Fibroblast of the aortic adventitia (primary cell): ENCODE data around the gene SPTAN1. TPM values are rescaled to one million over a fixed set of nuclear protein-coding genes. Genes with fewer than 3 reads are reported as not detected.
"Not testable (repeated sequence)": the region's sequence is repeated elsewhere in the genome, so short reads cannot be mapped to it uniquely, and the experiment has no call there.

ENCODE experiments used
- DNase-seq: peaks from one replicate; pipeline ENCODE4 v3.0.0-alpha.2; 2010; ENCODE audit warnings: low read depth
- H3K4me3 ChIP-seq: 2 replicates; pipeline ENCODE4 v1.5.1; 2011; ENCODE audit warnings: low read depth, mild to moderate bottlenecking, control low read depth, low read length, moderate library complexity
- total RNA-seq: library from RNA; depleted of rRNA; stranded (reverse); fragments of >200 nt; gene quantifications from 2 replicates; pipeline ENCODE4 v1.2.3, GENCODE V29; 2012; ENCODE audit warnings: low replicate concordance
- TF ChIP-seq, protein P1 (sequence below): IDR thresholded peaks from 2 replicates; pipeline ENCODE4 v1.5.1; 2011; ENCODE audit warnings: mild to moderate bottlenecking, low read length, control low read depth, inconsistent platforms; ENCODE audit not compliant: insufficient read depth

Gene SPTAN1
- total RNA-seq, result 287 and 673 TPM in 2 replicates

DNA sequence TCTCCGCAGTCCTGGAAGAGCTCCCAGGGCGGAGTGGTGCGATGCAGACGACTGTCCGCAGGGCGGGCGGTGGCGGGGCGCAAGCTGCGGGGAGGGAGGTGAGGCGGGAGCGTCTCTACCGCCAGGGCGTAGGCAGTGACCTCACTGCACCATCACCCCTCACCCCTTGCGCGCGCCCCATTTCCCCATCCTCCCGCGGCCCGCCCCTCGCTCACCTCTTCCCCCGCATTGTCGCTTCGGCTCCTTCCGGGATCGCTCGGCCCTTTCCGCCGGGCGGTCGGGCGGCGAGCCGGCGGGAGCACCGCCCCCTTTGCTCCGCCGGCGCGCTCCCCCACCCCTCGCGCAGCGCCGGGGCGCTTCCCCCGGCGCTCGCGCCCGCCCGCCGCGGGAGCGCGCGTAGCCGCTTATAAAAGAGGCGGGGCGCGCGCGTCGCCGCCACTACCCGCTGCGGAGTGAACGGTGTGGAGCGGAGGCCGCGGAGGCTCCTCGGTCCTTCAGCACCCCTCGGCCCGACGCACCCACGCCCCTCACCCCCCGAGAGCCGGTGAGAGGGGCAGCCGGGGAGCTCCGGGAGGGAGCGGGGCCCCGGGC lies at the start of gene SPTAN1:
TSS of gene SPTAN1 (plus strand) at position 435 of the 591 bp plus-strand sequence. CDS start 14,154 bp downstream, outside the sequence.
- peak; percentile 87 for DNase-seq
- TF ChIP-seq, protein P1, sequence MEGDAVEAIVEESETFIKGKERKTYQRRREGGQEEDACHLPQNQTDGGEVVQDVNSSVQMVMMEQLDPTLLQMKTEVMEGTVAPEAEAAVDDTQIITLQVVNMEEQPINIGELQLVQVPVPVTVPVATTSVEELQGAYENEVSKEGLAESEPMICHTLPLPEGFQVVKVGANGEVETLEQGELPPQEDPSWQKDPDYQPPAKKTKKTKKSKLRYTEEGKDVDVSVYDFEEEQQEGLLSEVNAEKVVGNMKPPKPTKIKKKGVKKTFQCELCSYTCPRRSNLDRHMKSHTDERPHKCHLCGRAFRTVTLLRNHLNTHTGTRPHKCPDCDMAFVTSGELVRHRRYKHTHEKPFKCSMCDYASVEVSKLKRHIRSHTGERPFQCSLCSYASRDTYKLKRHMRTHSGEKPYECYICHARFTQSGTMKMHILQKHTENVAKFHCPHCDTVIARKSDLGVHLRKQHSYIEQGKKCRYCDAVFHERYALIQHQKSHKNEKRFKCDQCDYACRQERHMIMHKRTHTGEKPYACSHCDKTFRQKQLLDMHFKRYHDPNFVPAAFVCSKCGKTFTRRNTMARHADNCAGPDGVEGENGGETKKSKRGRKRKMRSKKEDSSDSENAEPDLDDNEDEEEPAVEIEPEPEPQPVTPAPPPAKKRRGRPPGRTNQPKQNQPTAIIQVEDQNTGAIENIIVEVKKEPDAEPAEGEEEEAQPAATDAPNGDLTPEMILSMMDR, result no peak
- peak within 1 kb of the TSS; percentile 87 for H3K4me3 ChIP-seq

DNA sequence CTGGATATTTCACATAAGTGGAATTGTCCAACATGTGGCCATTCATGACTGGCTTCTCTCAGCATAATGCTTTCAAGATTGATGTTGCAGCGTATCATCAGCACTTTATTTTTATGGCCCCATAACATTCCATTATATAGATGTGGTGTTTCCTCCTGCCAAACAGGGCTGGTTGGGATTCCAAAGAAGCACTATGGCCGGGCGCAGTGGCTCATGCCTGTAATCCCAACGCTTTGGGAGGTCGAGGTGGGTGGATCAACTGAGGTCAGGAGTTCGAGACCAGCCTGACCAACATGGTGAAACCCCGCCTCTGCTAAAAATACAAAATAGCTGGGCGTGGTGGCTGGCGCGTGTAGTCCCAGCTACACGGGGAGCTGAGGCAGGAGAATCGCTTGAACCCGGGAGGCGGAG lies 49.0 kb upstream of the SPTAN1 start:
- DNase-seq, H3K4me3 ChIP-seq: not testable (repeated sequence)

DNA sequence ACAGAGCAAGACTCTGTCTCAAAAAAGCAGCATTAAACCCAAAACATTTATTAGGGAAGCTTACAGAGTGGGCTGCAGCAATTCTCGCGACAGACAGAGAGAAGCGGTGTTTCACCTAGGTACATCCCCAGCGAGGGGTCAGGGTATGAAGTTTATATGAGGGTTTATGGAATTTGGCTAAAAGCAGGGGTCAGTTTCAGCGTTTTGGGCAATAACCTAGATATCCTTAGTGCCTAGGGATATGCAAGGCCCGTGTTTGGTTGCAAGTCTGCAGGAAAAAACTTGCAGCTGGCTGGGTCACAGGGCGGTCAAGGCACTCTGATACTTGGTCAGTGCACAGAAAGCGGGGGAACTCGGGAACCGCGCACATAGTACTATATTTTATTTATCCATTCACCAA lies 48.5 kb upstream of the SPTAN1 start:
- DNase-seq, result no peak
- H3K4me3 ChIP-seq, result peak overlapping the region; percentile 99
- TF ChIP-seq, protein P1, result no peak

DNA sequence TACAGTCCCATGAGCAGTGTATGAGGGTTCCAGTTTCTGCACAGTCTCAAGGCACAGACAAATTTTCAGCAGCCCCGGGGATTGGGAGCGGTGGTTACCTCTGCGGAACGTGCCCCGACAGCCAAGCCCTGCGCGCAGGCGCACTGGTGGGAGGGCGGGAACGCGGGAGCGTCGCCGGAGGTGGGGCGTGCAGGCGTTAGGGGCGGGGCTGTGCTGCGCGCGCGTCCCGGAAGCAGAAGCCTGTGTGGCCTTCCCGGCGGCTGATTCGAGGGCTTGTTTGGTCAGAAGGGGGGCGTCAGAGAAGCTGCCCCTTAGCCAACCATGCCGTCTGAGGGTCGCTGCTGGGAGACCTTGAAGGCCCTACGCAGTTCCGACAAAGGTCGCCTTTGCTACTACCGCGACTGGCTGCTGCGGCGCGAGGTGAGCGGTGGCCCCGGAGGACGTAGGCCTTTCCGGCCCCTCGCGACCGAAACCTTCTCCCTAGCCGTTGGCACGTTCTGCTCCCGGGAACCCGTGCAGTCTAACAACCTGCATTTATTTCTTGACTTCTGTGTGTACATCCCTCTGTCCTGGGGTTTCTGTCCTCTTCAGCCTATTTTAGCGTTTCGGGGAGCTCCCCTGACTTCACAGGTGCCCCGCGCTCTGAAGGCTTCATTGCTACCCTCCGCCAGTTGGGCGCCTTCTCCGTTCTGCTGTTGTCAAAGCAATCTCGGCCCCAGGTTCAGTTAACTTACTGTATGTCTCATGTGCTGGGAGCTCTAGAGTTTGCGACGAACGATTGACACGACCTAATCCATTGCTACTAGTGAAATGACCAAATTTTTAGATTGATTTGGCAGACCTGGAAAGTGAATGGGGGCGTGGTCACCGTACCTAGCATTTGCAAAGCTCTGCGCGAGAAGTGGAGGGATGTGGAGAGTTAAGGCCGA lies 47.6 kb upstream of the SPTAN1 start, which contains the start of gene GLE1:
TSS of gene GLE1 (plus strand) at position 235 of the 929 bp plus-strand sequence. CDS start at position 322, 87 bp downstream.
- H3K4me3 ChIP-seq, result peak within 1 kb of the TSS; percentile 99
- DNase-seq, result peak; percentile 89
- TF ChIP-seq, protein P1, result no peak

DNA sequence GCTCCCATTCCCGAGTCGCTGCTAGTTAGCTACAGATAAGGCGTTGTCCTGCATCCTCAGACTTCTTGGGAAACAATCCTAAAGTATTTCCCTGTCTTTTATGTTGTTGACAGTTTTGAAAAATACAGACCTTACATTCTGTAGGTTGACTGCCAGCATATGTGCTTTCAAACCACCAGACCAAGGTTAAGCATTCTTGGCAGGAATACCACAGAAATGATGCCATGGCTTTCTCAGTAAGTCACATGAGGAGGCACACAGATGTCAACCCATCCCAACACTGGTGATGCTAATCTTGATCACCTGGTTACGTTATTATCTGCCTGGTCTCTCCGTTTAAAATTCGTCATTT lies 47.0 kb upstream of the SPTAN1 start:
- peak overlapping the region; percentile 99 for H3K4me3 ChIP-seq
- TF ChIP-seq, protein P1, result no peak
- peak; percentile 56 for DNase-seq

DNA sequence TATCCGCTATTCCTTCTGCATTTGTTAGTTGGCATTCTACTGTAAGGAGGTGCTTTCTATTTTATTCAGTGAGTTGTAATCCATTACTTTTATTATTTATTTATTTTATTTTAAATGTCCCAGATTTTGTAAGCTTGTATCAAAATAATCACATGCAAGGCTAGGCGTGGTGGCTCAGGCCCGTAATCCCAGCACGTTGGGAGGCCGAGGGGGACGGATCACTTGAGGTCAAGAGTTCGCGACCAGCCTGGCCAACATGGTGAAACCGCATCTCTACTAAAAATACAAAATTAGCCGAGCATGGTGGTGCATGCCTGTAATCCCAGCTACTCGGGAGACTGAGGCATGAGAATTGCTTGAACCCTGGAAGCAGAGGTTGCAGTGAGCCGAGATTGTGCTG lies 46.5 kb upstream of the SPTAN1 start:
- H3K4me3 ChIP-seq, DNase-seq: not testable (repeated sequence)

DNA sequence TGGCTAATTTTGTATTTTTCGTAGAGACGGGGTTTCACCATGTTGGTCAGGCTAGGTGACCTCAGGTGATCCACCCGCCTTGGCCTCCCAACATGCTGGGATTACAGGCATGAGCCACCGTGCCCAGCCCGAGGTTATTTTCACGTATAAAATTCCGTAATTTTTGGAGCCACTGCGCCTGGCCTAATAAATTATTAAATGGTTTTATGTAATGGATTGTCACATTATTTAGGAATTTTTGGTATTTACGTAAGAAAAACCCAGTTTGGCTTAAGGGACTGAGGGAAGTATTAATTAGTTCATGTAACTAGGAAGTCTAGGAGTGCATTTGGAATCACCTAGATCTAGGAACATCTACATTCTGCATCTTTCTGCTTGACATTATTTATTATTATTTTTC lies 39.6 kb upstream of the SPTAN1 start:
- no peak overlapping the region for H3K4me3 ChIP-seq
- no peak for DNase-seq
- TF ChIP-seq, protein P1, result no peak

DNA sequence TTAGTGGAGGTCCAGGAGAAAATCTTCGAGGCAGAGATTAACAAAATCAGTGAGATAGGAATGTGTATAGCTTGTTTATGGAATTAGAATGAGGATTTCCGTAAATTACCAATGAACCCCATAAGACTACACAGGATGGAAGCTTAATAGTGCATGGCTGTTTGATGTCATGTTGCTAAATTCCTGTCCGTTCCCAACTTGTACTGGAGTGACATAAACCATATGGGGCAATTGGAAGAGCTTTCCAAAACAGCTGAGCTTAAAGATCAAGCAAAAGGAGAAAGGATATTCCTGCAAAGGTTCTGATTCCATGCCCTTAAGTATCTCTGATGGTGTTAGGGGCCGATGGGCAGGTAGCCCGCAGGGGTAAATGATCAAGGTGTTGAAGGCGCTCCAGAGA lies 30.4 kb upstream of the SPTAN1 start:
- TF ChIP-seq, protein P1, result no peak
- no peak overlapping the region for H3K4me3 ChIP-seq
- DNase-seq, result no peak
